B cell (primary cell): ENCODE measurements around the gene DAZAP1. TPM values are rescaled to one million over a fixed set of nuclear protein-coding genes. Genes with fewer than 3 reads are reported as not detected.

Experiments
- ATAC-seq: fragments of 200-7000 bp; cut with Tn5 transposase; one replicate; pipeline ENCODE4 v1.10.0; 2021; ENCODE audit warnings: low read depth, mild to moderate bottlenecking, moderate number of reproducible peaks, moderate library complexity
- CTCF ChIA-PET: fragments of 350-600 bp; sonication (Branson Sonifier 250); formaldehyde crosslinking; loops from one replicate; lab custom pipeline; 2021; ENCODE audit warnings: antibody characterized with exemption, inconsistent platforms; lab: Charles Lee
- POLR2A ChIA-PET: fragments of 350-600 bp; sonication (Branson Sonifier 250); formaldehyde crosslinking; loops from one replicate; lab custom pipeline; 2021; ENCODE audit warnings: antibody characterized with exemption; lab: Charles Lee
- DNase-seq: peaks from one replicate; pipeline ENCODE4 v3.0.0; 2013
- H2AFZ ChIP-seq: 2 replicates; pipeline ENCODE4 v1.6.1; 2012; ENCODE audit warnings: mild to moderate bottlenecking, low read depth, low read length; ENCODE audit not compliant: insufficient read depth, poor library complexity, severe bottlenecking
- H3K27ac ChIP-seq, 2 donors: 1 replicate in 1 of 2; 2 replicates in 1 of 2; pipeline ENCODE4 v1.5.1; 2012 to 2013; ENCODE audit warnings: low read length in 2 of 2, mild to moderate bottlenecking in 2 of 2, moderate library complexity in 1 of 2
- H3K27me3 ChIP-seq, 4 experiments: fragments of 200-600 bp in 1 of 4; sonication (generic) in 1 of 4; replicated peaks in 1 of 4; 1 replicate in 2 of 4; 2 replicates in 2 of 4; pipeline versions ENCODE4 v1.6.1 to v1.7.0; 2013 to 2016; ENCODE audit warnings: low read length in 3 of 4, mild to moderate bottlenecking in 2 of 4, mixed read lengths in 1 of 4, moderate library complexity in 1 of 4; ENCODE audit not compliant: insufficient read depth in 4 of 4, control insufficient read depth in 3 of 4; ENCODE audit errors: control extremely low read depth in 1 of 4
- H3K36me3 ChIP-seq, 2 experiments: replicated peaks in 1 of 2; 1 replicate in 1 of 2; 2 replicates in 1 of 2; pipeline versions ENCODE4 v1.6.1 to v1.7.1; 2013; ENCODE audit warnings: low read length in 1 of 2; ENCODE audit not compliant: insufficient read depth in 2 of 2, control insufficient read depth in 1 of 2; ENCODE audit errors: control extremely low read depth in 1 of 2, extremely low read depth in 1 of 2
- H3K4me1 ChIP-seq, 2 donors: fragments of 200-600 bp in 1 of 2; sonication (generic) in 1 of 2; 1 replicate in 1 of 2; 2 replicates in 1 of 2; pipeline versions ENCODE4 v1.5.1 to v1.6.1; 2013 to 2017; ENCODE audit warnings: low read length in 2 of 2; ENCODE audit not compliant: control insufficient read depth in 2 of 2, insufficient read depth in 2 of 2
- H3K4me2 ChIP-seq: replicated peaks from 2 replicates; pipeline ENCODE3; 2012; ENCODE audit warnings: mild to moderate bottlenecking, low read depth, low read length; ENCODE audit not compliant: poor library complexity, severe bottlenecking
- H3K4me3 ChIP-seq, 5 experiments: fragments of 200-600 bp in 1 of 5; sonication (generic) in 1 of 5; 1 replicate in 3 of 5; 2 replicates in 2 of 5; pipeline versions ENCODE4 v1.5.1 to v1.7.0; 2011 to 2016; ENCODE audit warnings: low read length in 4 of 5, mild to moderate bottlenecking in 4 of 5, low read depth in 2 of 5, control low read depth in 1 of 5, moderate library complexity in 1 of 5; ENCODE audit not compliant: insufficient read depth in 1 of 5; ENCODE audit errors: control extremely low read depth in 1 of 5, extremely low read depth in 1 of 5
- H3K79me2 ChIP-seq: fragments of 200-600 bp; sonication (generic); one replicate; pipeline ENCODE4 v1.6.0; 2016; ENCODE audit warnings: low read length; ENCODE audit not compliant: control insufficient read depth, insufficient read depth
- H3K9ac ChIP-seq: fragments of 200-600 bp; sonication (generic); 2 replicates; pipeline ENCODE4 v1.6.1; 2017; ENCODE audit warnings: mild to moderate bottlenecking, low read length, moderate library complexity
- H3K9me3 ChIP-seq, 3 donors: one replicate each; pipeline versions ENCODE4 v1.6.1 to v1.7.1; 2013; ENCODE audit warnings: low read length in 2 of 3; ENCODE audit not compliant: control insufficient read depth in 2 of 3, insufficient read depth in 1 of 3; ENCODE audit errors: control extremely low read depth in 1 of 3
- H4K20me1 ChIP-seq: 2 replicates; pipeline ENCODE4 v1.6.0; 2012; ENCODE audit warnings: mild to moderate bottlenecking, low read length; ENCODE audit not compliant: insufficient read depth, control insufficient read depth, poor library complexity, severe bottlenecking
- H3K27ac Mint-ChIP-seq: one replicate; pipeline ENCODE4 v1.8.0; 2021; ENCODE audit warnings: mixed read lengths
- H3K27me3 Mint-ChIP-seq: one replicate; pipeline ENCODE4 v1.8.0; 2021; ENCODE audit warnings: mixed read lengths
- H3K4me1 Mint-ChIP-seq: one replicate; pipeline ENCODE4 v1.8.0; 2021; ENCODE audit warnings: mixed read lengths
- H3K4me3 Mint-ChIP-seq: one replicate; pipeline ENCODE4 v1.8.0; 2021; ENCODE audit warnings: mixed read lengths
- H3K9me3 Mint-ChIP-seq: one replicate; pipeline ENCODE4 v1.8.0; 2022; ENCODE audit warnings: mixed read lengths; ENCODE audit not compliant: insufficient read depth
- CTCF ChIP-seq: fragments of 200-600 bp; IDR thresholded peaks from one replicate; pipeline ENCODE4 v1.8.0; 2022; ENCODE audit warnings: antibody characterized with exemption, mild to moderate bottlenecking
- EZH2 ChIP-seq: IDR thresholded peaks from 2 replicates; pipeline ENCODE4 v1.6.1; 2012; ENCODE audit warnings: borderline replicate concordance, low read depth, mild to moderate bottlenecking, moderate library complexity, low read length; ENCODE audit not compliant: insufficient read depth, poor library complexity, severe bottlenecking
- WGBS: methylation state at CpG from one replicate; pipeline ENCODE4 v1.1.5; 2013; ENCODE audit warnings: missing lambda C conversion rate; ENCODE audit not compliant: insufficient coverage; 5-methylcytosine and 5-hydroxymethylcytosine counted together
- intact Hi-C: fragments of 100-400 bp; cut with micrococcal nuclease; formaldehyde crosslinking; loops from one replicate; pipeline ENCODE4 v1.10.0; 2022
- polyA plus RNA-seq: library from polyadenylated mRNA; depleted of rRNA; stranded (reverse); fragments of >200 nt; gene quantifications from 2 replicates; pipeline ENCODE4 v1.2.3, GENCODE V29; 2012
- total RNA-seq, 2 donors: library from RNA; stranded (reverse); fragments of 120-200 nt in 1 of 2; gene quantifications; 1 replicate in 1 of 2; 2 replicates in 1 of 2; pipeline versions ENCODE4 v1.2.3 to v1.2.4, GENCODE V29; 2013 to 2022

DAZAP1 gene
- total and polyA plus RNA-seq, 2 donors (not counting 1 experiment from before 2014, with no cell fraction given): 54.8 to 125 TPM

- H3K9ac ChIP-seq: no peak overlapping the region
- peak overlapping the region; percentile 46 for H3K27ac Mint-ChIP-seq
- TF ChIP-seq EZH2 (no peak), CTCF (no peak)
- POLR2A ChIA-PET: no interaction called here
- no peaks in the 10 kb centered on the region for H3K9me3 Mint-ChIP-seq
- no peaks in the 10 kb centered on the region for H3K9me3 ChIP-seq
- H2AFZ ChIP-seq: no peak overlapping the region
- H3K79me2 ChIP-seq: peaks cover 21% of the 10 kb centered on the region
- H3K4me1 ChIP-seq: peaks cover 14 to 26% of the 10 kb centered on the region in 2 donors
- no peak overlapping the region for H3K4me2 ChIP-seq
- no peak overlapping the region for H3K4me3 ChIP-seq
- peaks cover 0 to 2% (median under 1%) of the 10 kb centered on the region in 4 experiments for H3K27me3 ChIP-seq
- DNase-seq: no peak
- no peak for ATAC-seq
- peaks cover 26% of the 10 kb centered on the region for H3K4me1 Mint-ChIP-seq
- peaks cover 62% of the 10 kb centered on the region for H4K20me1 ChIP-seq
- CTCF ChIA-PET: no interaction called here
- WGBS: 92% methylated on average over 14 of the region's 15 CpGs
- H3K27ac ChIP-seq: no peak overlapping the region
- H3K36me3 ChIP-seq: peaks cover 0 to 28% of the 10 kb centered on the region in 2 experiments
- H3K4me3 Mint-ChIP-seq: peak overlapping the region; percentile 66
- no peaks in the 10 kb centered on the region for H3K27me3 Mint-ChIP-seq
- intact Hi-C loops: no loop called here
These were observed 33.0 kb downstream of the DAZAP1 start for GRCh38 chr19:1440418-1440801.

GRCh38 chr19:1441022-1441426 is 33.6 kb downstream of the DAZAP1 start:
- CTCF ChIA-PET: interaction anchor here (0.7 kb wide), 1 partner anchor 196 kb away, joined by 3 read pairs; no protein-coding TSS in a partner anchor
- Histone ChIP-seq H3K27me3 (peaks cover 0 to 7% (median 2%) of the 10 kb centered on the region in 4 experiments), H3K36me3 (peaks cover 0 to 26% of the 10 kb centered on the region in 2 experiments), H3K27ac (no peak overlapping the region), H3K9me3 (no peaks in the 10 kb centered on the region), H3K4me2 (no peak overlapping the region), H3K4me1 (peaks cover 16 to 29% of the 10 kb centered on the region in 2 donors), H2AFZ (no peak overlapping the region), H4K20me1 (peaks cover 68% of the 10 kb centered on the region), H3K79me2 (peaks cover 21% of the 10 kb centered on the region), H3K4me3 (no peak overlapping the region), H3K9ac (no peak overlapping the region)
- intact Hi-C loops: no loop called here
- Mint-ChIP-seq H3K27me3 (no peaks in the 10 kb centered on the region), H3K4me3 (peak overlapping the region; percentile 66), H3K9me3 (no peaks in the 10 kb centered on the region), H3K27ac (no peak overlapping the region), H3K4me1 (peaks cover 27% of the 10 kb centered on the region)
- DNase-seq (no peak), ATAC-seq (no peak)
- 95% methylated on average over 9 of the region's 9 CpGs for whole genome bisulfite sequencing
- POLR2A ChIA-PET: no interaction called here
- TF ChIP-seq CTCF: no peak
- TF ChIP-seq EZH2: no peak
